Measurements from ENCODE around the gene PKNOX1.
"Not testable (repeated sequence)": the region's sequence is repeated elsewhere in the genome, so short reads cannot be mapped to it uniquely, and the experiment has no call there.

Gene PKNOX1

DNA sequence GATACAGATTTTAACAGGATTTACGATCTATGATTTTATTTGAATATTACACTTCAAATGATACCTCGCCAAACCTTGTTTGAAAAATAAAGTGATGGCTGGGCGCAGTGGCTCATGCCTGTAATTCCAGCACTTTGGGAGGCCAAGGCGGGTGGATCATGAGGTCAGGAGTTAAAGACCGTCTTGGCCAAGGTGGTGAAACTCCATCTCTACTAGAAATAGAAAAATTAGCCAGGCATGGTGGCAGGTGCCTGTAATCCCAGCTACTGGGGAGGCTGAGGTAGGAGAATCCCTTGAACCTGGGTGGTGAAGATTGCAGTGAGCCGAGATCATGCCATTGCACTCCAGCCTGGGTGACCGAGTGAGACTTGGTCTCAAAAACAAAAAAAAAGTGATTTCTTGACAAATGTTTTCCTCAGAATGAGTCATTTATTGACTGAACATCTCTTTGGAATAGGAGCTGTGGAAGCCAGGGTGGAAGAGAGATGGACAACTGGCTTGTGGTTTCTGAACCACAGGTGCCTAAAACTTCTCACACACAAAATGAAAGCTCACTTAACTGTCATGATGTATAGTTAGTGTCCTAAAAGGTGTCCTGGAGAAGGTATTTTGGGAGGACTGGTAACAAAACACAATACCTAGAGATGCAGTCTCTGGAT is 11.9 kb downstream of the PKNOX1 start:
- DNase-seq (ENCODE audit: low spot score): no peak

GRCh38 chr21:42988236-42988965 is 14.0 kb downstream of the PKNOX1 start:
- DNase-seq (ENCODE audit: low spot score): no peak

- not testable (repeated sequence) for DNase-seq (ENCODE audit: low spot score)
Measured at GRCh38 chr21:42989370-42989769, 15.0 kb downstream of the PKNOX1 start.

GRCh38 chr21:42989816-42990650 is 15.7 kb downstream of the PKNOX1 start:
- no peak for DNase-seq (ENCODE audit: low spot score)

DNA sequence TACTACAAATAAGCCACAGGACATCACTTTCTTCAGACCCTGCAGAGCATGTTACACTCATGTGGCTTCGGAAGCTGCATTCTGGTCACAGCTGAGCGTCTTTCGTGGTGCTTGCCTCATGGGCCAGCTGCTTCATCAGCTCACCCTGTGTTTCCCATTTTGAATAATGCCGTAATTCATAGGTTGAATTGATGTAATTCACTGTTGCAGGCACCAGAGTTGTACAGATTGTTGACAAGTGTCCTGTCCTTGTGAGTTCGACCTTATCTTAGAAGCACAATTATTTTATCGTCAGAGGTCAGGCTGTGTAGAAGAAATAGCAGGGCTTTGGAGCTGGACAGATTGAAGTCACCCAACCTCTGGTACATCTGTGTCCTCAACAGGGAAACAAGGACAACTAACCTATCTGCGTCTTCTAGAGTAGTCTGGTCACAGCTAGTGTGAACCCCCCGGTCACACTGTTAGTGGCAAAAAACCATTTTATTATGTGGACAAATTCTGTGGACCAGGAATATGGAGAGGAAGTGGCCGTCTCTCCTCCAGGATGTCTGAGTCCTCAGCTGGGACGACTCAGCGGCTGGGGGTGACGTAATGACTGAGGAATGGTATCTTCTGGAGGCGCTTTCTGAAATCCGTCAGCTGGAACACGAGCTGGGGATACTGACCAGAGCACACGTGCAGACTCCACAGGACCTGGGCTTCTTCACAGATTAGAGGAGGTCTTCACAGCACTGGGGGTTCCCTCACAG is 17.8 kb downstream of the PKNOX1 start:
- no peak for DNase-seq (ENCODE audit: low spot score)

DNA sequence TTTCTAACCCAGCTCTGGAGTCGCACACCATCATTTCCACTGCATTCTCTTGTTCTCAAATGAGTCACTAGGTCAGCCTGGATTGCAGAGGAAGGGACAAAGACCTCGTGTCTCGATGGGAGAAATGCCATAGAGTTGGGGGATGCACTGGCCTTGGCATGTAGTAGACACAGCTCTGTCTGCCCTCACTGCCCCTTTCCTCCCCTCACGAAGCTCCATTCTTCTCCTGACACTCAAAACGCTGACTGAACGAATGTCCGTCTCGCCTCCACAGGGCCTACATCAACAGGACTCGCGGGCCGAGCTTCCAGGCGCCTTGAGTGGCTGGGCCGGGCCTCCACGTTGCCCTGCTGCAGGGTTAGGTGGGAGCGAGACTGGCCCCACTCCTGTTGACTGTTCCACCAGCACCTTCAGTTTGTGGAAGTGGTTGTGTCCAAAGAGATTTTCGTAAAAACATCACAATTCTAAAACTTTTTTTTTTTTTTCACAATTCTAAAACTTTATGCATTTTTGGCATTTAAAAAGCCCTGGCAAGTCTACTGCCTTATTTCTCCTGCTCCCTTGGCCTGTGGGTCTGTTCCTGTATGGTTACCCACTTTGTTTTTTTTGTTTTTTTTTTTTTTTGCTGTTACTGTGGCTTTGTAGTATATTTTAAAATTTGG is 18.8 kb downstream of the PKNOX1 start:
- DNase-seq (ENCODE audit: low spot score): no peak

DNA sequence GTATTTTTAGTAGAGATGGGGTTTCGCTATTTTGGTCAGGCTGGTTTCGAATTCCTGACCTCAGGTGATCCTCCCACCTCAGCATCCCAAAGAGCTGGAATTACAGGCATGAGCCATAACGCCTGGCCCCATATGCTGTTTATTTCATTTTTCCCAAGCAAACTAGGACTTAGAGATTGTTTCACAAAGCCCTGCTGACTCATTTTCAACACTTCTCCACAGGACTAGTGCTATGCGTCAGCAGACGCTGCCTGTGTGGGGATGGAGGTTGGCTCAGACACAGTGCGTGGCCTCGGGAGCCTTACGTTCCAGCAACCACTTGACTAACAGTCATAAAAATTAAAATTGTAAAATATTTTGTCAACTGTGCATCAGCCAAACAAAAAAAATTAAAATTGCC is 22.7 kb downstream of the PKNOX1 start:
- DNase-seq (ENCODE audit: low spot score): no peak

DNA sequence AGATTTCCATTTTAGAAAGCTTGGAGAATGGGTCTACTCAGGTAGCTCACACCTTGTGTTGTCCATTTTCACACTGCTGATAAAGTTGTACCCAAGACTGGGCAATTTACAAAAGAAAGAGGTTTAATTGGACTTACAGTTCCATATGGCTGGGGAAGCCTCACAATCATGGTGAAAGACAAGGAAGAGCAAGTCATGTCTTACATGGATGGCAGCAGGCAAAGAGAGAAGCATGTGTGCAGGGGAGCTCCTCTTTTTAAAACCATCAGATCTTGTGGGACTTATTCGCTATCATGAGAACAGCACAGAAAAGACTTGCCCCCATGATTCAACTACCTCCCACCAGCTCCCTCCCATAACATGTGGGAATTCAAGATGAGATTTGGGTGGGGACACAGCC is 23.6 kb downstream of the PKNOX1 start:
- not testable (repeated sequence) for DNase-seq (ENCODE audit: low spot score)

- DNase-seq (ENCODE audit: low spot score): not testable (repeated sequence)
Measured at GRCh38 chr21:42999152-42999551, 24.8 kb downstream of the PKNOX1 start.

GRCh38 chr21:43000041-43000440 is 25.7 kb downstream of the PKNOX1 start:
- not testable (repeated sequence) for DNase-seq (ENCODE audit: low spot score)

- DNase-seq (ENCODE audit: low spot score): no peak
Measured at GRCh38 chr21:43001316-43001715, 27.0 kb downstream of the PKNOX1 start.

- DNase-seq (ENCODE audit: low spot score): no peak
Measured at GRCh38 chr21:43004926-43005325, 30.6 kb downstream of the PKNOX1 start.

- DNase-seq (ENCODE audit: low spot score): no peak
Measured at GRCh38 chr21:43005635-43006034, 31.3 kb downstream of the PKNOX1 start.

- DNase-seq (ENCODE audit: low spot score): not testable (repeated sequence)
Measured at GRCh38 chr21:43006051-43006873, 31.9 kb downstream of the PKNOX1 start.

DNA sequence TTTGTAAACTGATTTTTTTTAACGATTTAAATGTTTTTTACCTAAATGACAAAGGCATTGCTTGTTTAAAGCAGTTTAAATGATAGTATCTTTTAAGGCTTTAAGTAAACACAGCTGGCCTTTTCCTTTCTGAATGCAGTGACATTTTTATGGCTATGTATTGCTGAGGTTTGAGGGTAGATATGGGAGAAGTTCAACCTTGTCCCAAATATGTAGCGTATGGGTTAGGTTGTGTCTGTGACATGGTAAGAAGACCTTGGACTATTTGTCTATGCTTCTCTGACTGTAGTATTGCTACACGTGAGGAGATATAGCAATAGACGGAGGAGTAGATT is 32.5 kb downstream of the PKNOX1 start:
- no peak for DNase-seq (ENCODE audit: low spot score)

DNA sequence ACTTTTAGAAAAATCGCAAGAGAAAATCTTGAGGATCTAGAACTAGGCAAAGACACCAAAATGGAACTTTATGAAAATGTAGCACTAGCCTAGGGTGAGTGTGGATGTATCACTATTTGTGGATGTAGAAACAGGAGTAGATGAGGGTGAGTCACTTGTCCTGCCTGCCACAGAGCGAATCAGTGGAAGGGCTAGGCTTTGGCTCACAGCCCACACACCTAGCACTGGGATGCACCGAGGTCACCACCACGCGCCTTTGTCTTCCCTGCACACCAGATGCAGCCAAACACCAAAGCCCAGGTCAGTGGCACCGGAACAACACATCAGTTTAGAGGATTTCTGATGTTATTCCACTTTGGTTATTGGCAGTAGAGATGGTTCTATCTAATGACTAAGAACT is 38.2 kb downstream of the PKNOX1 start:
- no peak for DNase-seq (ENCODE audit: low spot score)

DNA sequence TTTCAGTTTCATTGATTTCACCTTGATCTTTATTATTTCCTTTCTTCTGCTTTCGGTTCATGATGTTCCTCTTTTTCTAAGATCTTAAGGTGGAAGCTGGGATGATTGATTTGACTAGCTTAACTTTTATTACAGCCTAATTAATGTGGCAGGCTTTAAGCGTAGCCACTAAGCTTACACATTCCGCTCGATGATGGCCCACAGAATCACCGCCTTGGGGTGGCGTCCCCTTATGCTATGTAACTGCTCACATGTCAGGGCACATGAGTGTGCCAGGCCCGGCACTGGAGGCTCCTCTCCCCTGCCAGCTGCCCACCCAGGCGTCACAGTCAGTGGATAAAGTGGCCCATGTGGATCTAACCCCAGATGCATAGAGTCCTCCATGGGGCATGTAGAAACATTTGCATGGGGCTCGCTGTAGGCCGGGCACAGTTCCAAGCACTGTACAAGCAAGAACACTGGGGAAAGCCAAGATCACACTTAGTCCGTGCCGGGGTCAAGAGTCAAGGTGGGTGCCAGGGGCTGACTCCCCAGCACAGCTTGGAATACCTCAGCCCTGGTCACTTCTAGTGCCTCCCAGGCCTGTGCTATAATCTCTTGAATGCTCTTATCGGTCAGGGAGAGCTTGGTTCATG is 41.7 kb downstream of the PKNOX1 start:
- DNase-seq (ENCODE audit: low spot score): no peak

DNA sequence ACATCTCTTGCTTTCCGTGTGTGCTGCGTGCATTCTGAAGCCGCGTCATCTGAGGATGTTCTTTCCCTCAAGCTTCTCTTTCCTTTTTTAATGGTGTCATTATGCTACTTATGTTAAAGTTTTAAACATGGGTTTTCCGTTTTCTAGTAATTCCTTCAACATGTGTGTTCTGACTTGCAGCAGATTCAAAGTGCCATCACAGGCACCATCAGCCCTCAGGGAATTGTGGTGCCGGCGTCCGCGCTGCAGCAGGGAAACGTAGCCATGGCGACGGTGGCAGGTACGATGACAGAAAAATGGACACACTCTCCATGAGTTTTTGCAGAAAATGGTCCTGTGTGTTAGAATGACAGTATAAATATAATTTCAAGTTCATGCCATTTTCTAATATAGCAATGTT is 42.4 kb downstream of the PKNOX1 start:
- no peak for DNase-seq (ENCODE audit: low spot score)

DNA sequence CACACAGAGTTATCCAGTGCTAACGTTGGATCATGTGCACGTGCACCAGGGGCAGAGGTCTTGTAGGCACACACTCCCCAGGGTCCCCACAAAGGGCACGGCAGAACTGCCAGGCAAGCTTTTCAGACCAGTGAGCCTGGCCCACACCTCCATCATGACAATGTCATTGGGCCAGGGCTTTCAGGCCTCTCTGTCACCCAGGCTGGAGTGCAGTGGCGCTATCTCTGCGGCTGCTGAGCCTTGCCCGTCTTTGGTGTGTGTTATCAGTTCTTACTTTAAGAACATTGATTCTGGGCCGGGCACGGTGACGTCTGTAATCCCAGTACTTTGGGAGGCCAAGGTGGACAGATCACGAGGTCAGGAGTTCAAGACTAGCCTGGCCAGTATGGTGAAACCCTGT is 44.2 kb downstream of the PKNOX1 start:
- no peak for DNase-seq (ENCODE audit: low spot score)

GRCh38 chr21:43020177-43020576 is 45.8 kb downstream of the PKNOX1 start:
- DNase-seq (ENCODE audit: low spot score): no peak
